A673 (cell line): ENCODE measurements around the gene LRP1. TPM values are rescaled to one million over a fixed set of nuclear protein-coding genes. Genes with fewer than 3 reads are reported as not detected.

Experiments used
- BruUV-seq: library from RNA; stranded (reverse); fragments of 400-500 nt; replicated peaks from 2 replicates; lab custom pipeline; 2021; lab: Mats Ljungman, UMichigan
- CTCF ChIA-PET: fragments of 300-600 bp; sonication (Branson Sonifier 250); formaldehyde crosslinking; loops from one replicate; lab custom pipeline; 2022; ENCODE audit warnings: antibody characterized with exemption; lab: Charles Lee
- POLR2A ChIA-PET: fragments of 300-600 bp; sonication (Branson Sonifier 250); formaldehyde crosslinking; loops from one replicate; lab custom pipeline; 2022; ENCODE audit warnings: antibody characterized with exemption; ENCODE audit not compliant: low non-redundant PET; lab: Charles Lee
- DNase-seq: peaks from one replicate; pipeline ENCODE4 v3.0.0-alpha.2; 2015; ENCODE audit warnings: low spot score
- H3K27ac ChIP-seq: fragments of 200-600 bp; sonication (generic); 2 replicates; pipeline ENCODE4 v1.5.1; 2016; ENCODE audit warnings: mixed run types, low read depth, mild to moderate bottlenecking, mixed read lengths, antibody characterized with exemption, low read length; ENCODE audit not compliant: poor library complexity, severe bottlenecking
- H3K27me3 ChIP-seq: fragments of 200-600 bp; sonication (generic); replicated peaks from 2 replicates; pipeline ENCODE4 v1.6.1; 2017; ENCODE audit warnings: mixed run types, low read depth, mild to moderate bottlenecking, mixed read lengths, antibody characterized with exemption, low read length; ENCODE audit not compliant: insufficient read depth, poor library complexity
- H3K36me3 ChIP-seq: fragments of 200-600 bp; sonication (generic); 2 replicates; pipeline ENCODE4 v1.6.1; 2016; ENCODE audit warnings: mixed run types, mild to moderate bottlenecking, mixed read lengths, antibody characterized with exemption, low read length; ENCODE audit not compliant: insufficient read depth, poor library complexity, severe bottlenecking
- H3K4me1 ChIP-seq: fragments of 200-600 bp; sonication (generic); 2 replicates; pipeline ENCODE4 v1.6.1; 2017; ENCODE audit warnings: mixed run types, mild to moderate bottlenecking, mixed read lengths, antibody characterized with exemption, low read length; ENCODE audit not compliant: insufficient read depth, poor library complexity, severe bottlenecking
- H3K4me3 ChIP-seq: fragments of 200-600 bp; sonication (generic); 2 replicates; pipeline ENCODE4 v1.5.1; 2016; ENCODE audit warnings: low read depth, mixed run types, mild to moderate bottlenecking, mixed read lengths, low read length; ENCODE audit not compliant: poor library complexity, severe bottlenecking
- H3K9me3 ChIP-seq: fragments of 200-600 bp; sonication (generic); 2 replicates; pipeline ENCODE4 v1.6.1; 2016; ENCODE audit warnings: mixed run types, low read depth, mild to moderate bottlenecking, mixed read lengths, antibody characterized with exemption, low read length; ENCODE audit not compliant: poor library complexity, severe bottlenecking
- CTCF ChIP-seq: fragments of 300-800, 200-600 bp; sonication (generic); conservative IDR thresholded peaks from 2 replicates; pipeline ENCODE4 v1.5.1; 2017; ENCODE audit warnings: low read depth, mild to moderate bottlenecking, antibody characterized with exemption, low read length, moderate library complexity, mixed read lengths
- EZH2 ChIP-seq: fragments of 200-600 bp; sonication (generic); IDR thresholded peaks from 2 replicates; pipeline ENCODE4 v1.6.1; 2017; ENCODE audit warnings: borderline replicate concordance, low read depth, mild to moderate bottlenecking, mixed read lengths, antibody characterized with exemption, low read length; ENCODE audit not compliant: poor library complexity, severe bottlenecking
- intact Hi-C: fragments of 100-400 bp; cut with micrococcal nuclease; formaldehyde crosslinking; loops from one replicate; pipeline ENCODE4 v1.10.0; 2022; ENCODE audit not compliant: unreplicated experiment
- total RNA-seq: library from RNA; stranded (reverse); gene quantifications from 2 replicates; pipeline ENCODE4 v1.2.3, GENCODE V29; 2021

LRP1 gene
- total RNA-seq, 1 experiment from 2014 or later = 31.0 TPM

GRCh38 chr12:57248934-57249742 lies 120.9 kb downstream of the LRP1 start:
- H3K27me3 ChIP-seq = no peaks in the 10 kb centered on the region
- no peak for TF ChIP-seq CTCF
- TF ChIP-seq EZH2 = no peak
- intact Hi-C loops = no loop called here
- no TSS peak for BruUV-seq
- H3K27ac ChIP-seq = no peak overlapping the region
- no peaks in the 10 kb centered on the region for H3K9me3 ChIP-seq
- H3K4me1 ChIP-seq = no peaks in the 10 kb centered on the region
- POLR2A ChIA-PET = no interaction called here
- no peak overlapping the region for H3K4me3 ChIP-seq
- CTCF ChIA-PET = no interaction called here
- no peak for DNase-seq
- no peaks in the 10 kb centered on the region for H3K36me3 ChIP-seq

GRCh38 chr12:57250541-57250940 lies 122.3 kb downstream of the LRP1 start:
- no peak for TF ChIP-seq EZH2
- no peak for TF ChIP-seq CTCF
- H3K4me1 ChIP-seq = no peaks in the 10 kb centered on the region
- ChIA-PET CTCF (no interaction called here), POLR2A (interaction anchor here (0.5 to 0.6 kb wide), 2 partner anchors 37 to 208 kb away, joined by 8 to 10 read pairs; no protein-coding TSS in a partner anchor)
- H3K36me3 ChIP-seq = no peaks in the 10 kb centered on the region
- intact Hi-C loops = no loop called here
- no peak for DNase-seq
- H3K27me3 ChIP-seq = no peaks in the 10 kb centered on the region
- no peak overlapping the region for H3K27ac ChIP-seq
- no TSS peak for BruUV-seq
- H3K9me3 ChIP-seq = no peaks in the 10 kb centered on the region
- H3K4me3 ChIP-seq = no peak overlapping the region

GRCh38 chr12:57250956-57251355 lies 122.7 kb downstream of the LRP1 start, which contains the start of gene STAC3:
Gene STAC3, minus strand, starts transcription at chr12:57251187. Its CDS starts 1,551 bp downstream, at chr12:57249636.
- no TSS peak for BruUV-seq
- CTCF ChIA-PET = interaction anchor here (1.0 kb wide), 1 partner anchor 9 kb away, joined by 10 read pairs; no protein-coding TSS in a partner anchor
- Histone ChIP-seq H3K4me3 (no peak within 1 kb of the TSS), H3K36me3 (no peaks in the 10 kb centered on the region), H3K4me1 (no peaks in the 10 kb centered on the region), H3K27ac (no peak within 1 kb of the TSS), H3K9me3 (no peaks in the 10 kb centered on the region), H3K27me3 (no peaks in the 10 kb centered on the region)
- intact Hi-C loops = no loop called here
- DNase-seq = no peak
- TF ChIP-seq CTCF (no peak), EZH2 (no peak)
- POLR2A ChIA-PET = interaction anchor here (0.5 to 0.6 kb wide), 2 partner anchors 38 to 208 kb away, joined by 8 to 10 read pairs; no protein-coding TSS in a partner anchor
